LHCN-M2 (cell line): Measurements from ENCODE around the gene NLRP10. TPM values are rescaled to one million over a fixed set of nuclear protein-coding genes. Genes with fewer than 3 reads are reported as not detected.

Experiments used
- total RNA-seq: library from RNA; depleted of rRNA; stranded (reverse); fragments of >200 nt; gene quantifications from 2 replicates; pipeline ENCODE4 v1.2.3, GENCODE V29; 2014; rRNA removed

NLRP10 gene
- total RNA-seq, 1 experiment from 2014 or later, result 10.7 TPM

Other genes starting within 250 kb of the NLRP10 start
- gene OR5P2, start 168.5 kb downstream of the NLRP10 start, total RNA-seq, result not detected in 2 replicates
- not detected in 2 replicates for gene OR5P3, start 134.6 kb downstream of the NLRP10 start, total RNA-seq
- gene OR10A6, start 34.2 kb downstream of the NLRP10 start, total RNA-seq, result not detected in 2 replicates
- gene OR10A3, start 23.7 kb downstream of the NLRP10 start, total RNA-seq, result not detected in 2 replicates
- gene EIF3F, start 21.9 kb upstream of the NLRP10 start, total RNA-seq, result 220 and 355 TPM in 2 replicates
- 4.1 and 5.3 TPM in 2 replicates for gene TUB, start 115.8 kb upstream of the NLRP10 start, total RNA-seq
- gene RIC3, start 203.6 kb upstream of the NLRP10 start, total RNA-seq, result not detected in 2 replicates